Retina (tissue), 1 donor: Measurements from ENCODE around the gene SRGAP2.
"Not testable (repeated sequence)": the region's sequence is repeated elsewhere in the genome, so short reads cannot be mapped to it uniquely, and the experiment has no call there.

Experiments
- DNase-seq: peaks from one replicate; pipeline ENCODE4 v3.0.0-alpha.2; 2016

Gene SRGAP2

GRCh38 chr1:206210802-206211201 is 7.5 kb downstream of the SRGAP2 start:
- DNase-seq = not testable (repeated sequence)

DNA sequence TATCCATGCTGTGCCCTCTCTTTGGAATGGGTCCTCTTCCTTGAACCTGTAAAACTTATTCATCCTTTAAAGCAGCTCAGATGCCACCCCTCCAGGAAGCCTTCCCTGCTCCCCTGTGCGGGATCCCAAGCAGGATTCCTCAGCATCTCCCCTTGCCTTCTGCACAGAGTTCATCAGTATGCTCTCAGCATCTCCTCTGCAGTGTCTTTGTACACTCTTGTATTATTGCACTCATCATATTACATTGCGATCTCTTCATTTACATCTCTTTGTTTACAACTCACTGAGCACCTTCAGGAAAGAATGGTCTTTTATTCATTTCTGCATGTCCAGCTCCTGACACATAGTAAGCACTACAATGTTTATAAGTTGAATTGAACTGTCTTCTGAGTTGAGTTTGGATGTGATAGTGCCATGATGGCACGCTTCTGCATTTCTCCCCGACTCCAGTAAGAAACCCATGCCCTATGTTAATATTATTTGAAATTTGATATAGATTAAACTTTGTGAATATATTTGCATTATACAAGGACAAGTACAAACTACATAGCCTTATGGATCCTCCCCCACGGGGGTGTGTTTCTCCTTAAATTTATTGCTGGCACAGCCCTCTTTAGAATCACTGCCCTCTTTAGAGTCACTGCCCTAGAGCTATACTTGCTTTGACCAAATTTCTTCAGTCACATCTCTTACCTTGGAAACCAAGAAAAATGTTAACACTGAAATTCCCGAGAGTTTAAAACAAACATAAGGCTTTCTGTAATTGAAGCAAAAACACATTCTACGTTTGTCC is 12.5 kb downstream of the SRGAP2 start:
- DNase-seq = not testable (repeated sequence)

GRCh38 chr1:206218285-206218684 is 14.9 kb downstream of the SRGAP2 start:
- DNase-seq = not testable (repeated sequence)

GRCh38 chr1:206218765-206219164 is 15.4 kb downstream of the SRGAP2 start:
- not testable (repeated sequence) for DNase-seq

DNA sequence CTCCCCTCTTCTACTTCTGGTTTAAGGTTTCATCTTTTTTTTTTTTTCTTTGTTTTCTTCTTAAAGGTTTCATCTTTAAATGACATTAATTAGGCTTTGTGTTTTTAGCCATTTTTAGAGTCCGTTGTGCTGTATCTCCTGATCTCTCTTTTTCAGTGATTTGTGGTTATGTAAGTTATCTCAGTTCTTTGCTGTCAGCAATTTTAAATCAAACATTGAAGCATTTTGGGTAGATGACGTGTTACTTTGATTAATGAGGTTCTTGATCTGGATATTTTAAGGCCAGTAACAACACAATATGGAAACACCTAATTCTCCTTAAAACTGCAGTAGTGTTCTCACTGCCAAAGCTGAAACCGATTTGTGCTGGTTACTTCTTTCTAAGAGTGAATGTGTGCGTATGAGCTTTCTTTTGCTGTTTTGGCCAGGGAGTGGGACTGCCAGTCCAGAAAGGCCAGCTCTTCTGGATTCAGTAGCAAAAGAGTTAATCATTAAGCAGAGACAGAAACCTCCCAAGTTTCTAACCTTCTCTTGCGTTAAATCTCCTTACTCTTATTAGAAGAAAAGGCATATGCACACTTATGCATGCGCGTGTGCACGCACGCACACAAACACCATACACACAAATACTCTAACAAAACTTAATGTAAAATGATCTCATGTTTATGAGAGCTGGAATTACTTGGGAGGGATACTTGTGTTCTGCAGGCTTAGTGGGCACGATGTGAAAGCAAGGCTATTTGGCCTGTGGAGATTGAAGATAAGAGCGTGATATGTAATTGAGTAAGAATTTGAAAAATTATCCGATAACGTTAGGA is 16.4 kb downstream of the SRGAP2 start:
- not testable (repeated sequence) for DNase-seq

- not testable (repeated sequence) for DNase-seq
Observed at GRCh38 chr1:206220332-206221000, 17.1 kb downstream of the SRGAP2 start.

DNA sequence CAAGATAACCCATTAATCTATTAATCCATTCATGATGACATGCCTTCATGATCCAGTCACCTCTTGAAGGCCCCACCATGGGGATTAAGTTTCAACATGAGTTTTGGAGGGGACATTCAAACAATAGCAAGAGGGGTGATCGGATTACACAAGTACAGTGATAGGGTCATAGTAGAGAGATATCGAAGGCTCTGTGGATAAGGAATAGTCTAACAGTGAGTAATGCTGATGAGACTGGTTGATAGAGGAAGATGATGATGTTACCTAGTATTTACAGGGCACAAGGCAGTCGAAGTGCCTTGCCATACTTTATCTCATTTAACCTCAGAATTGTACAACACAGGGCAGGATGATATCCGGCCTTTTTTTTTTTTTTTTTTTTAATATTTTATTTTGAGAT is 18.2 kb downstream of the SRGAP2 start:
- not testable (repeated sequence) for DNase-seq

GRCh38 chr1:206224190-206224776 is 20.9 kb downstream of the SRGAP2 start:
- not testable (repeated sequence) for DNase-seq

DNA sequence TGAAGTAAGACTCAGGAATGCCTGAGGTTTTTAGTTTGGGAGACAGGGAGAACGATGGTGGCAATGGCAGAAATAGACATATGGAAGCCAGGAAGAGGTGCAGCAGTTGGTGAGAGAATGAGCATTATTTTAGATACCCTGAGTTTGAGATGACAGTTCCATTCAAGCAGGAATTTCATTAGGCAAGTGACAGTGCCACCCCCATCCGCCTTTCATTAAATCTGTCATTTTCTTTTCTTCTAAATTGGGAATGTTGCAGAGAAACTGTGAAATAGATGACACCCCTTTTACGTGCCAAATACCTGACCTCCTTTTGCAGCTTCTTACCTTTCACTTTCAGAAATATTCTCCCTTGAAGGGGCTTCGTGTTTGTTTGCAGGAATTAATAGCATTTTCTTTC is 22.0 kb downstream of the SRGAP2 start:
- DNase-seq = not testable (repeated sequence)

DNA sequence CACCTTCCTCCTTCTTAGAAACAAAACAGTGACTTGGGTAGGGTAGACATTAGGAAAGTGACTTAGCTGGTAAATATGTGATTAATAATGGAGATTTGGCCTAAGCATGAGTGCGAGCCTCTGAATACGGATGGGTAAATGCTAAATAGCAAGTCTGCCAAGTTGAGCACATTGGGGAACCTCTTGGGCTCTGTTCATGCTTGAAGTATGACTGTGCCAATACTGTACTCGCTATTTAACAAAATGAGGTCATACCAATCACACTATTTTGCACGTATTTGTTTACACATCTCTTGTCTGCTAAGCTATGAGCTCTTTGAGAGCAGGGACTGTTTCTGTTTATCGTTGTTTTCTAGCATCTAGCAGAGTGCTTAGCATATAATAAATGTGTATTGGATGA is 23.5 kb downstream of the SRGAP2 start:
- DNase-seq = not testable (repeated sequence)

GRCh38 chr1:206229286-206229685 is 25.9 kb downstream of the SRGAP2 start:
- not testable (repeated sequence) for DNase-seq

- DNase-seq = not testable (repeated sequence)
Observed at GRCh38 chr1:206231989-206232388, 28.6 kb downstream of the SRGAP2 start.

DNA sequence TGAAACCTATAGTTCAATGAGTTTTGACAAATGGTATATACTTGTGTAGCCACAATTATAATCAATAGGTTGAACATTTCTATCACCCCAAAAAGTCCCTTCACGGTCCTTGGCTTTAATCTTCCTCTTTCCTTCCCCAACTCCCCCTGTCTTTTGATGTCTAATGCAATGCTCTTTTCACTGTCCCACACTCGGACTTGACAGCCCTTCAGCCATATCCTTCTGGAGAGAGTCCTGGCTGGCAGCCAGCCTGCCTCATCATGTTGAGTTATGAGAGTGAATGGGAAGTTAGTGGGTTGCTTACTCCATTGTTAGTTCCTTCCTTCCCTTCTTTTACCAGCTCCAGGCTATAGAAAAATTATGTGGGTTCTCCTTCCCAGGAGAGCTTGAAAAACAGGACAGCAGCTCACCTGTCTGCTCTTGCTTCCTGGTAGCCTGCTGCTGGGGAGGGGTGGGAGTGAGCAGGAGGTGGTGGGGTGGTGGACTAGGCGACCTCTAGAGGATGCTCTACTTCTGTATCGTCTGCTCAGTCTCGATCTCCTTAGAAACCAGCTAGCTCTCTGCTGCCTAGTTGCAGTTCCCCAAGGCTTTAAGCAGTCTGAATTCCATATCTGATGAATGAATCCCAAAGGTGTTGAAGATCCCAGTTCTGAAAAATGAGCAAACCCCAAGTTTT is 29.8 kb downstream of the SRGAP2 start:
- not testable (repeated sequence) for DNase-seq

DNA sequence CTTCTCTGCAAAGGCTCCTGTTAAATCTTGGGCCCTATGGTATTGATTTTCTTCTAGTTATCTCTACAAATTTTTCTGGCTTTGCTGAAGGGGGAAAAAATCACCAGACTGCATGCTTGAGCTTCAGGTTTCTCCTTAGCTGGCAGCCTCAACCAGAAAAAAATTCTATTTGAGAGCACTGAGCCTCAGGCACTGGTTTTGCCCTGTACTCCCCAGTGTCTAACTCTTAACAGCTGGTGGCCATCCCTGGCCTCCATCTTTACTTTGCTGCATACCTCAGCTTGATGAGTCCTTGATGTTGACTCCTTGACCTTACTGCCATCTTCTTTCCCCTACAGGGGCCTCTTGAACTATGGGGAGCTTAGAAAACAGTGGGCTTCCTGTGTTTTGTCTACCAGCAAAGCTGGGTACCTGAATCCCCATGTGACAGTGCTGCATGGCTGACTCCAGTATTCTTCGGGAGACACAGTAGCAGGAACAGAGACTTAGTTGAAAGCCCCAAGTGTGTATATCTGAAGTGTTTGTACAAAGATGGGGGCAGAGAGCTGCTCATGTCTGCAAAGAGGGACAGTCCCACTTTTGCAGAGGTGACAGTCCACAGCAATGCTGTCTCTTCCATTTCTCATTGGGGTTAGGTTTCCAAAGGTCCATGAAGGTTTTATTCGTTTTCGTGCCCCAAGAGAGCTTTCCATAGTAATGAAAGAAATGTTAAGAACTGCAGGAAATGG is 31.0 kb downstream of the SRGAP2 start:
- not testable (repeated sequence) for DNase-seq

GRCh38 chr1:206235190-206235589 is 31.8 kb downstream of the SRGAP2 start:
- not testable (repeated sequence) for DNase-seq

- not testable (repeated sequence) for DNase-seq
Observed at GRCh38 chr1:206240288-206240687, 36.9 kb downstream of the SRGAP2 start.

DNA sequence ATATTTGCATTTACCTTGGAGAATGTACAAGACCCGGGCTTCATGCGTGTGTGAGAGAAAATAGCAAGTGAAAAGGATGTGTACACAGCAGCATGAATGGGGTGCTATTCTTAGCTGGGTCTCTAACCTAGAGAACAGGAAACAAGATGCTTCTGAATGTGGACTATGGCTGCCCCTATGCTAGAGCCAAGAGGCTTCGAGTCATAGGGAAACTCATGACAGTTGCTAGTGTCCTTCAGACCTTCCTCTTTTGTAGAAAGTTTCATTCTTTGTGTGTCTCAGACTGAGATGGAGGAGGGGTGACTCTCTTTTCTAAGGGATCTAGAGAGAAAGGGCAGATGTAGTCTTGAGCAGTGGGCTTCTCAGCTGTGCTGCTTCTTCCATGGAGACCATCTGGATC is 40.0 kb downstream of the SRGAP2 start:
- not testable (repeated sequence) for DNase-seq

DNA sequence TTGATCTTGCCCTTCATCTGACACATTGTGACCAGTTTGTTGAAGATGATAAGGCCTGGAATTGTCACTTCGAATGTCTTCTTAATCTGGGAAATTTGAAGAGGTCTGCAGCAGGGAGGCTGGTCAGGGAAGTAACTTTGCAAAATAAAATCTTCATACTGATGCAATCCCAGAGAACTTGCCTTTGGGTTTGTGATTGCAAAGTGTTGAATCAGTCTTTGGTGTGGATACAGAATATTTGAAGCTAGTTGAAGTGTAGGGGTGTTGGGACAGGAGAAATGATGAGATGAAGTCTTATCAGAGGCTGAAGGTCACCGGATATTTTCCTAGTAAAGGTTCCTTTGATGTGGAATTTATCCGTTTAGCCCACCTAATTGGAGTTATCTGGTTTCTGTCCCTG is 42.1 kb downstream of the SRGAP2 start:
- DNase-seq = not testable (repeated sequence)

- DNase-seq = not testable (repeated sequence)
Observed at GRCh38 chr1:206246129-206246886, 43.0 kb downstream of the SRGAP2 start.

DNA sequence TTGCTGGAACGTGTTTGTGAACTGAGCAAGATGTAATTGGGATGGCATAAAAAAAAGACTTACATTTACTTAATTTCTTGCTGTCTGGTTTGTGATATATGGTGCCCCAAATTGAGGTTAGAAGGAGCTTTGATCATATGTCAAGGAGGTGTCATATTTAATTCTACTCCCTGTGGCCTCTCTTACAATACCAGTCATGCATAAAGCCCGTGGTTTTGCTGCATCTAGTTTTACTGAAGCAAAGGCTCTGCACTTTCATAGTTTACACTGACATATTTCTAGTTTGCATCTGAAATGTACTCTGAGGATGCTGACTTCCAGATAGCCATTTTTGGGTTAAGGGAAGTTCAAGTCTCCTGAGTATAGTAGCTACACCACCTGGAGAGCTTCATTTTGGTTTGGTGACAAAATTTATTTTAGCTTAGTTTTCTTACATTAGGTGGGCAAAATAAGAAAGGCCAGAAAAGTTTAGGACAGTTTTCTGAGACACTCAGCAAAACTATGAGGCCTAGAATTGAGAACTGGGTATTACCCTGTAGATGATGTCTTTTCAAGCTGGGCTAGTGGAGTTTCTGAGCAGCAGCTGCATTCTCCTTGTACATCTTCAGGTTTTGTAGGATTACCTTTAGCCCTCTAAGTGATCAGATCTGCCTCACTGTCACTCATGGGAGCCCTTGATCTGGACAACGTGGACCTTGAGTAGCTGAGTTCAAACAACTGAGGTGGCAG is 47.8 kb downstream of the SRGAP2 start:
- not testable (repeated sequence) for DNase-seq
